HL-60/S4 treated with retinoic acid at 250 ng/mL for 4 days and 3 days (cell line): Measurements from ENCODE around the gene GALNT13.
"Not testable (repeated sequence)": the region's sequence is repeated elsewhere in the genome, so short reads cannot be mapped to it uniquely, and the experiment has no call there.

Source experiments
- in situ Hi-C: fragments of 300-500 bp; cut with MboI; formaldehyde crosslinking; loops from 2 replicates; pipeline ENCODE4 v1.7.0; 2022; ENCODE audit warnings: low sequenced_read_pairs

GALNT13 gene

GRCh38 chr2:154459286-154459685, 587.6 kb downstream of the GALNT13 start:
- in situ Hi-C loops, result no loop called here

DNA sequence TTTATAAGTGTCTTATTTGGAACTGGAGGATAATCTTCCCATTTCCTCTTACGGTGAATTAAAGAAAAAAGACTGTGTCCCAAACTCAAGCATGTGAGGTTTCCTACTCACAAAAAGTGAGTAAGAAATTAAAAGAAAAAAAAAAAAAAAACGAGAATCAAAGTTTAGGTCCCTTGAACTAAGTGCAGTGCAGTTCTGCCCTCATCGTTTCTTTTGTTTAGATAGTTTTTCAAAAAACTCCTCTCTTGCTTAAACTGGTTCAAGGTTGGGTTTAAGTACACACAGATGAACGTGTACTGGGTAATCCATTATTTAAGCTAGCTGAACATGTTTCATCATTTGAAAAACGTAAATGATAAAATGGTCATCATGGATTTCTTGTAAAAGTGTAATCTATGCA, 590.9 kb downstream of the GALNT13 start:
- in situ Hi-C loops, result no loop called here

GRCh38 chr2:154466226-154466625, 594.5 kb downstream of the GALNT13 start:
- in situ Hi-C loops, result no loop called here

- in situ Hi-C loops, result no loop called here
Measured at GRCh38 chr2:154470376-154470775, 598.7 kb downstream of the GALNT13 start.

- in situ Hi-C loops, result not testable (repeated sequence)
Measured at GRCh38 chr2:154471492-154471891, 599.8 kb downstream of the GALNT13 start.

- in situ Hi-C loops, result no loop called here
Measured at GRCh38 chr2:154477319-154477718, 605.6 kb downstream of the GALNT13 start.

DNA sequence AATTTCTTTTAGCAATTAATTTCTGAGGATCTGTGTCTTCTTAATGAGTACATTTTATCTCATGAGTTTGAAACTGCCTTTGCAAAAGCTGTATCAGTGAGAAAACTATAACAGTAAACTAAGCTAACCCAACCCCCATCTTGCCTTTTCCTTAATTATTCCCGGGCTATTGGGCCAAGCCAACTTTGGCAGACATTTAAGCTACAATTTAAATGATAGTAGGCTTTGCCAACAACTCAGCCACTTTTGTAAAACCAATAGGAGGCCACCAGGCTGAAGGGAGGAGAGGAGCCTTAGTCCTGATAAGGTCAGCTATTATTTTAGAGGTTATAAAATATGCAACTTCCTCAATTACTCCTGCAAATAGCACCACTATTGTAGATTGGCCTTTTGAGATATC, 608.8 kb downstream of the GALNT13 start:
- in situ Hi-C loops, result no loop called here

GRCh38 chr2:154481336-154481735, 609.6 kb downstream of the GALNT13 start:
- in situ Hi-C loops, result no loop called here

GRCh38 chr2:154484338-154485099, 612.8 kb downstream of the GALNT13 start:
- in situ Hi-C loops, result no loop called here

- in situ Hi-C loops, result no loop called here
Measured at GRCh38 chr2:154488801-154489200, 617.1 kb downstream of the GALNT13 start.

- in situ Hi-C loops, result no loop called here
Measured at GRCh38 chr2:154489266-154489858, 617.6 kb downstream of the GALNT13 start.

DNA sequence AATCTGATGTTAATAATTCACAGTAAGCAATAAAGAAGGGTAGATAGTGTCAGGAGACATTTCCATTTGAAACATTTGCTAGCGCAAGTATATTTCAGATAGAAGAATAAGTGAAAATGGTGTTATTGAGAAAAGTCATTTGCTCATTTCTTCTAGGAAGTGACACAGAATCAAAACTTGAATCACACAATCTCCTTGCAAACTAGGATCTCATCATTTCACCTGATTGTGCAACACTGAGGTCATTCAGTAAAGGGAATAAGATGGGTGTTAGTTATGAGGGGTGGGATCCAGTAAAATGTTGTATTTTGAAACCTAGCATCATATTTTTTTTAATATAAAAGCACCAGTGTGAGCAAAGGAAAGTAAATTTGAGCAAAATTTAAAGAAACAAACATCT, 618.8 kb downstream of the GALNT13 start:
- in situ Hi-C loops, result no loop called here

- in situ Hi-C loops, result no loop called here
Measured at GRCh38 chr2:154495455-154495868, 623.7 kb downstream of the GALNT13 start.

GRCh38 chr2:154497019-154497418, 625.3 kb downstream of the GALNT13 start:
- in situ Hi-C loops, result no loop called here
